ENCODE results near the gene TMEM179. TPM values are rescaled to one million over a fixed set of nuclear protein-coding genes. Genes with fewer than 3 reads are reported as not detected.

The TMEM179 gene
- total RNA-seq, 1 donor from 2014 or later = not detected

- no peak for DNase-seq (ENCODE audit: low spot score)
These were observed 30.6 kb downstream of the TMEM179 start for GRCh38 chr14:104573930-104574329.

DNA sequence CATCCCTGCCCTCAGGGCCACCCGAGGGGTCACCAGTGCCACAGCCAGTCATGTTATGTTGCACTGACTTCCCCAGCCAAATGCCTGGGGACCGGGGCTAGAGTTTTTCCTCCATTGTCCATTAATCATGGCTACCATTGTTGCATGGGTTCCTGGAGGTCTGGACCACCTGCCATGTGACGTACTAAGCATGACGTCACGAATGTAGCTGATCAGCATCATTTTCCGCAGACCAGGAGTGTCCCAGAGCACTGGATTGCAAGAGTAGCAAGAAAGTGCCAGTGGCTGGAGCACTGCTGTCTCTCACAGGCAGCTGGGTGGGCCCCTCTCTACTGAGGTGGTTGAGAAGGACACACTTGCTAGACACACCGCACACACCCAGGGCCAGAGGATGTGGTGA, 31.9 kb downstream of the TMEM179 start:
- no peak for DNase-seq (ENCODE audit: low spot score)

GRCh38 chr14:104572024-104572626, 32.4 kb downstream of the TMEM179 start:
- DNase-seq (ENCODE audit: low spot score) = no peak

- no peak for DNase-seq (ENCODE audit: low spot score)
These were observed 33.3 kb downstream of the TMEM179 start for GRCh38 chr14:104571246-104571645.

DNA sequence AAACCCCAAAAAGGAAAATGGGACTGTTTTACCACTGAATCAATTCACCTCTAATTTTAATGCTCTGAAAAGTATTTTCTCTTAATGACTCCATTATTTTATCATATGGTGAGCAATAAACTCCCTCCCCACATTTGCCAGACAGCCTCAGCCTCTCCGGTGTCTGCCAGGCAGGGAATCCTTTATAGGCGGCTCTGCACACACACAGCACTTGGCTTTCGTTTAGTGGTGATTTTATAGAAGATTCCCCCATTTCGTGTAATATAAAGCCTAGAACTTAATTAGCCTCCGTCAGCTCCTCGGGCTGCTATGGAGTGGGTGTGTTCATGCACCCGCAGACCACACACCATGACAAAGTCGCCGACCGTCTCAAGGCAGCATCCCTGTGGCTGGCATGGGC, 35.1 kb downstream of the TMEM179 start:
- DNase-seq (ENCODE audit: low spot score) = no peak

- no peak for DNase-seq (ENCODE audit: low spot score)
These were observed 36.0 kb downstream of the TMEM179 start for GRCh38 chr14:104568620-104569019.

DNA sequence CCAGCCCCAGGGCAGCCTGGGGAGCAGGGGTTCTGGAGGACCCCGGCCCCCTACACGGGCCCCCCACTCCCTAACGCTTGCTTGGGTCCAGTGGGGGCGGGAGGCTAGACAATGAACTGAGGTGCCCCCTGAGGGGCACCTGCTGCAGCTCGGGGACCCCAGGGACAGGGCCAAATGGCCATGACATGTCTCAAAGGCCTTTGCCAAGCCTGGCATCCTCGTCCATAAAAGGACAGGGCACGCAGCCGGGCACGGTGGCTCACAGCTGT, 36.7 kb downstream of the TMEM179 start:
- DNase-seq (ENCODE audit: low spot score) = no peak

GRCh38 chr14:104567141-104567956, 37.2 kb downstream of the TMEM179 start:
- DNase-seq (ENCODE audit: low spot score) = no peak

- no peak for DNase-seq (ENCODE audit: low spot score)
These were observed 39.6 kb downstream of the TMEM179 start for GRCh38 chr14:104564744-104565679.

- DNase-seq (ENCODE audit: low spot score) = no peak
These were observed 40.6 kb downstream of the TMEM179 start for GRCh38 chr14:104563742-104564615.

DNA sequence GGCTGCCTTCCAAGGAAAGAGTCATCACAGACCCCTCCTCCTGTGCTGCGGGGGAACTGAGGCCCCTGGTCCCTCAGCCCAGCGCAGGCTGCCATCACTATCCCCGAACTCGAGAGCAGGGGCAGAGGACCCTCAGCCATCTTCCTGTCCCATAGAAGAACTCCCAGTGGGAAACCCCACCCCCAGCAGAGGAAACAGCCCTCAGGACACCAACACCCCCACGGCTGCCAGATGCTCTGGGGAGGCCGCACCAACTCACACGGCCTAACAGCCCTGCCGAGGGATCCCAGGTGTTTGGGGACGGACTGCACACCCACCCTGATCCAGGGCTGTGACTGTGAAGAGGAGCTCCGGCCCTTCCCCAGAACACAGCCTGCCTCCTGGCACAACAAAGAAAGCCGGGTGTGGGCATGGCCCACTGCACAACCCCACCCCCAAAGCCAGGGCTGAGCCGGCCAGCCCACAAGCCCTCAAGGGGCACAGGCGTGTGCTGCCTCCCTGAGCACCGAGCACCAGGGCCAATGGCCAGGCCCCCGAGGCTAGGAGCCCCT, 41.3 kb downstream of the TMEM179 start:
- no peak for DNase-seq (ENCODE audit: low spot score)

DNA sequence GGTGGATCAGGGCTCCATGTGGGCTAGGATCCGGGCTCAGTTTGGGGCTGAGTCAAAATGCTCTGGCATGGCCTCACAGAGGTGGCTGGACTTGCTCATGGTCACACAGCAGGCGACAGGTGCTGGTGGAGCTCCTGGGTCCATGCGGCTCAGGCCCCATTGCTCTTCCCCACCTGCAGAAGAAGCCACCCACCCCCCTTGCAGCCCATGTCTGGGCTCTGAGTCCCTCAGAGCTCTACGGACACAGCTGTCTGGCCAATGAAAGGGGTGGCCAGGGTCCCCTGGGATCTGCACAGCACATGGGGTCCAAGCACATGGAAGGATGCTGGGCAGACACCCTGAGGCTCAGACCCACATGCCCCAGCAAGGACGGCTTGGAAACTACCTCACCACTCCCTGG, 42.0 kb downstream of the TMEM179 start:
- no peak for DNase-seq (ENCODE audit: low spot score)

- no peak for DNase-seq (ENCODE audit: low spot score)
These were observed 42.7 kb downstream of the TMEM179 start for GRCh38 chr14:104561632-104562495.

DNA sequence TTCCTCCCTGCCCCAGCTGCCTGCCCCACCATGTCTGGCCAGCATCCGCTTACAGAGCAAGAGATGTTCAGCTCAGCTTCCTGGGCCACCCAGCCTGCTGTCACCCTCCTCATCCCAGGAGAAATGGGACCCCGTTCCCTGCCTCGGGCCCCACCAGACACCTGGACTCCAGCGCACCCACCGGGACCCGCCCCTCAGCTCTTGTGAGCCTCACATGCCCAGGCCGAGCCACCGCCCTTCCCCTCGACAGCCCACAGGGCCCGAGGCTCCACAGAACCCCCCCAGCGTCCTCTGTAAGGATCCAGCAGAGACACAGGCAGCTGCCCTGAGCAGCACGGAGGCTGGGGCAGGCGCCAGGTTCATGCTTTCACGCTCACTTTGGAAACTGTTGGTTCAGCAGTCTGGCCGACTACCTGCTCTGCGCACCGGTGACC, 43.4 kb downstream of the TMEM179 start:
- no peak for DNase-seq (ENCODE audit: low spot score)

GRCh38 chr14:104560586-104560945, 44.0 kb downstream of the TMEM179 start:
- DNase-seq (ENCODE audit: low spot score) = no peak

- no peak for DNase-seq (ENCODE audit: low spot score)
These were observed 44.6 kb downstream of the TMEM179 start for GRCh38 chr14:104559804-104560585.

GRCh38 chr14:104559028-104559803, 45.4 kb downstream of the TMEM179 start:
- DNase-seq (ENCODE audit: low spot score) = no peak

Measured in mesenteric fat pad (tissue), 1 donor.